Bronchial epithelial cell (primary cell): ENCODE data around the gene CCL18. TPM values are rescaled to one million over a fixed set of nuclear protein-coding genes. Genes with fewer than 3 reads are reported as not detected.
"Not testable (repeated sequence)": the region's sequence is repeated elsewhere in the genome, so short reads cannot be mapped to it uniquely, and the experiment has no call there.

Source experiments
- DNase-seq: peaks from one replicate; pipeline ENCODE4 v3.0.0-alpha.2; 2010; ENCODE audit warnings: low read depth
- FAIRE-seq: peaks from 2 replicates; lab custom pipeline; 2011; peaks lifted over from hg19 to GRCh38; lab: Jason Lieb, UNC
- H3K27me3 ChIP-seq: 2 replicates; pipeline ENCODE4 v1.5.1; 2011; ENCODE audit warnings: low read length; ENCODE audit not compliant: control insufficient read depth, insufficient read depth
- H3K36me3 ChIP-seq: 2 replicates; pipeline ENCODE4 v1.5.1; 2011; ENCODE audit warnings: low read length; ENCODE audit not compliant: control insufficient read depth, insufficient read depth
- H3K4me3 ChIP-seq: 2 replicates; pipeline ENCODE4 v1.5.1; 2011; ENCODE audit warnings: mild to moderate bottlenecking, low read depth, low read length, control low read depth
- CTCF ChIP-seq: IDR thresholded peaks from 2 replicates; pipeline ENCODE4 v1.5.1; 2011; ENCODE audit warnings: mild to moderate bottlenecking, moderate library complexity, low read length, control low read depth, inconsistent platforms; ENCODE audit not compliant: insufficient read depth, severe bottlenecking
- total RNA-seq: library from RNA; depleted of rRNA; stranded (reverse); fragments of >200 nt; gene quantifications from 2 replicates; pipeline ENCODE4 v1.2.1, GENCODE V29; 2014

CCL18 gene
- total RNA-seq, 1 donor from 2014 or later, result under 0.01 TPM

DNA sequence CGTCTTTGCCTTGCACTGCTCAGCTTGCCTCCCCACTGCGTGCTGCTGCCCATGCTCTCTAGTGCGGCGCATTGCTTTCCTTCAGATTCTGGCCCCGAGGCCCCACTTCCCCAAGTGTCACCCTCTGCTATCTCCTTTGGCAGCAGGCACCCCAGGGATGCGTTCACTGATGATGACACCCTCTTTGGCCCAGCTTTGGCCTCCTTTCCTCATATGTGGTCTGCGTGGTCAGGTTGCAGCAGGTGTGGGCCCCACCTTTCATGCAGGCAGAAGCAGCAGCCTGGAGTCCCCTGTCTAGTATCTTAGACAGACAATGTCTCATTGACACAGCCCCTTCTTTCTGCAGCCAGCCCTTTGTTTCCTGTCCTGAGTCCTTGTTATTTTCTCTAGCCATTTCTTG, 30.7 kb downstream of the CCL18 start:
- FAIRE-seq (no peak), DNase-seq (no peak)
- Histone ChIP-seq H3K36me3 (no peaks in the 10 kb centered on the region), H3K4me3 (no peak overlapping the region), H3K27me3 (no peaks in the 10 kb centered on the region)
- no peak for TF ChIP-seq CTCF

GRCh38 chr17:36095992-36096391, 31.9 kb downstream of the CCL18 start:
- no peak for TF ChIP-seq CTCF
- no peak overlapping the region for H3K4me3 ChIP-seq
- FAIRE-seq, result no peak
- no peaks in the 10 kb centered on the region for H3K36me3 ChIP-seq
- H3K27me3 ChIP-seq, result no peaks in the 10 kb centered on the region
- DNase-seq, result no peak

GRCh38 chr17:36099004-36099403, 34.9 kb downstream of the CCL18 start:
- not testable (repeated sequence) for FAIRE-seq, H3K4me3 ChIP-seq, DNase-seq, H3K36me3 ChIP-seq, H3K27me3 ChIP-seq

- not testable (repeated sequence) for H3K36me3 ChIP-seq, H3K4me3 ChIP-seq, H3K27me3 ChIP-seq, FAIRE-seq, DNase-seq
Observed at GRCh38 chr17:36103401-36103975, 39.4 kb downstream of the CCL18 start, which contains the start of gene CCL4. TSS of gene CCL4 (plus strand) at chr17:36103827. CDS start at chr17:36103906, 79 bp downstream.

DNA sequence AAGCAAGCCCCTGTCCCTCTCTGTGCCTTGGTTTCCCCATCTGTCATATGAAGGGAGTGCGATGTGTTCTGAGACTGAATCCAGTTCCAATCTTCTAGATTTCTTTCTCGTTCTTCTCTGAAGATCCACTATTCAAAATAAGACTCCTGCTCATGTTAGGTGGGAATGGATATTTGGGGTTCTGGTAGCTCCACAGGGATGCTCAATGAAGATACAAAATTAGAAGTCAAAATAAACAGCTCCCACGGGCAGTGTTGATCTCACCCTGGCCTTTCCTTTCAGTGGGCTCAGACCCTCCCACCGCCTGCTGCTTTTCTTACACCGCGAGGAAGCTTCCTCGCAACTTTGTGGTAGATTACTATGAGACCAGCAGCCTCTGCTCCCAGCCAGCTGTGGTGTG, 40.2 kb downstream of the CCL18 start:
- H3K36me3 ChIP-seq, H3K4me3 ChIP-seq, DNase-seq, FAIRE-seq, H3K27me3 ChIP-seq: not testable (repeated sequence)

DNA sequence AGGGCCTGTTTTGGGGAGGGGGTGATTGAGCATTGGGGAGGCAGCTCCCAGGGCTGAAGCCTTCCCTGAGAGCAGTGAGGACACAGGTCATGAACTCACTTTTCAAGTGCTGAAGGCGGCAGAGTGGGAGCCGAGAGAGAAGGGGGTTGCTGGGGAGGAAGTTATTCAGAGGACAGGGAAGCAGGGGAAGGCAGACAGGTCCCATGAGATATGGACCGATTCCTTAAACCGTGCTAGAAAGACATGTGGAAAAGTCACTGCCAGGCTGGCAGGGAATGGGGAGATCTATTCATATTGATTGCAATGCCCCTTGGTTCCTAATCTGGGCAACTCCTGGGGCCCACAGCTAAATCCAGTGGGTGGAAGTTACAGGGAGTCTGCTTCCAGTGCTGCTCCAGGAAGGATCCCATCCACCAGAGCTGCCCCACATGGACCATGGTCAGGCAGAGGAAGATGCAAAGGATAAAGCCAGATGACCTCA, 40.7 kb downstream of the CCL18 start:
- no peak overlapping the region for H3K4me3 ChIP-seq
- H3K36me3 ChIP-seq, result no peaks in the 10 kb centered on the region
- DNase-seq (no peak), FAIRE-seq (no peak)
- TF ChIP-seq CTCF, result no peak
- H3K27me3 ChIP-seq, result no peaks in the 10 kb centered on the region

- no peak for FAIRE-seq
- no peaks in the 10 kb centered on the region for H3K27me3 ChIP-seq
Observed at GRCh38 chr17:36105781-36106492, 41.9 kb downstream of the CCL18 start.

More at GRCh38 chr17:36105781-36106492, 41.9 kb downstream of the CCL18 start:
- no peak for TF ChIP-seq CTCF
- Histone ChIP-seq H3K4me3 (no peak overlapping the region), H3K36me3 (no peaks in the 10 kb centered on the region)
- DNase-seq, result no peak
